ENCODE data around the gene GXYLT1.
"Not testable (repeated sequence)": the region's sequence is repeated elsewhere in the genome, so short reads cannot be mapped to it uniquely, and the experiment has no call there.

Gene GXYLT1

GRCh38 chr12:42144408-42145196 is at the start of gene GXYLT1:
Gene GXYLT1, minus strand, starts transcription at chr12:42144874. Its CDS starts 228 bp downstream, at chr12:42144646.
- DNase-seq, result peak; percentile 85 to 88

- DNase-seq, result no peak
Measured at GRCh38 chr12:42192686-42193085, 48.0 kb upstream of the GXYLT1 start.

GRCh38 chr12:42192258-42192657 is 47.6 kb upstream of the GXYLT1 start:
- DNase-seq, result no peak

- no peak for DNase-seq
Measured at GRCh38 chr12:42190376-42190775, 45.7 kb upstream of the GXYLT1 start.

- DNase-seq, result not testable (repeated sequence)
Measured at GRCh38 chr12:42188275-42188674, 43.6 kb upstream of the GXYLT1 start.

- no peak for DNase-seq
Measured at GRCh38 chr12:42187799-42188198, 43.1 kb upstream of the GXYLT1 start.

GRCh38 chr12:42186793-42187192 is 42.1 kb upstream of the GXYLT1 start:
- no peak for DNase-seq

GRCh38 chr12:42182394-42182793 is 37.7 kb upstream of the GXYLT1 start:
- DNase-seq, result no peak

GRCh38 chr12:42180990-42181596 is 36.4 kb upstream of the GXYLT1 start:
- no peak for DNase-seq

- no peak for DNase-seq
Measured at GRCh38 chr12:42178101-42178500, 33.4 kb upstream of the GXYLT1 start.

- DNase-seq, result no peak
Measured at GRCh38 chr12:42174978-42175377, 30.3 kb upstream of the GXYLT1 start.

- no peak for DNase-seq
Measured at GRCh38 chr12:42173961-42174521, 29.4 kb upstream of the GXYLT1 start.

GRCh38 chr12:42172441-42173210 is 28.0 kb upstream of the GXYLT1 start:
- no peak for DNase-seq

- no peak for DNase-seq
Measured at GRCh38 chr12:42167711-42168110, 23.0 kb upstream of the GXYLT1 start.

GRCh38 chr12:42166501-42166900 is 21.8 kb upstream of the GXYLT1 start:
- DNase-seq, result no peak

GRCh38 chr12:42163913-42164312 is 19.2 kb upstream of the GXYLT1 start:
- no peak for DNase-seq

- no peak for DNase-seq
Measured at GRCh38 chr12:42162965-42163364, 18.3 kb upstream of the GXYLT1 start.

GRCh38 chr12:42162193-42162592 is 17.5 kb upstream of the GXYLT1 start:
- DNase-seq, result no peak

GRCh38 chr12:42161529-42161928 is 16.9 kb upstream of the GXYLT1 start:
- DNase-seq, result no peak

GRCh38 chr12:42156232-42156631 is 11.6 kb upstream of the GXYLT1 start:
- no peak for DNase-seq

- no peak for DNase-seq
Measured at GRCh38 chr12:42145552-42146215, 1.0 kb upstream of the GXYLT1 start.

GRCh38 chr12:42145197-42145549 is 499 bp upstream of the GXYLT1 start:
- DNase-seq, result no peak

GRCh38 chr12:42144158-42144407 is 591 bp downstream of the GXYLT1 start:
- DNase-seq, result no peak
